GM10248 (cell line): ENCODE data around the gene KIZ.

Source experiments
- CTCF ChIA-PET: fragments of 300-600 bp; sonication (Branson Sonifier 250); formaldehyde crosslinking; extraction: SDS; loops from one replicate; lab custom pipeline; 2021; ENCODE audit warnings: antibody characterized with exemption; lab: Yijun Ruan, JAX
- POLR2A ChIA-PET: fragments of 350-650 bp; sonication (Branson Sonifier 250); formaldehyde crosslinking; extraction: SDS; loops from one replicate; lab custom pipeline; 2020; ENCODE audit warnings: antibody characterized with exemption; lab: Yijun Ruan, JAX
- DNase-seq: peaks from one replicate; pipeline ENCODE4 v3.0.0; 2012; ENCODE audit errors: extremely low spot score
- CTCF ChIP-seq: IDR thresholded peaks from 2 replicates; pipeline ENCODE4 v1.5.1; 2012; ENCODE audit warnings: mild to moderate bottlenecking, low read depth; ENCODE audit errors: extremely low read depth, missing control alignments, control extremely low read depth

KIZ gene

GRCh38 chr20:21101453-21101931 is 24.4 kb upstream of the KIZ start:
- DNase-seq, result peak; percentile 40
- POLR2A ChIA-PET, result interaction anchor here (0.7 kb wide), 1 partner anchor 314 kb away, joined by 6 read pairs; no protein-coding TSS in a partner anchor
- no peak for TF ChIP-seq CTCF
- CTCF ChIA-PET, result interaction anchor here (1.2 to 2.1 kb wide), 6 partner anchors 14 to 404 kb away, joined by 3 to 9 read pairs (median 4); partner anchors contain the start of gene KIZ

GRCh38 chr20:21101932-21102575 is 23.8 kb upstream of the KIZ start:
- TF ChIP-seq CTCF, result no peak
- peak; percentile 52 for DNase-seq
- CTCF ChIA-PET, result interaction anchor here (1.2 to 2.1 kb wide), 5 partner anchors 11 to 403 kb away, joined by 3 to 9 read pairs (median 3); partner anchors contain the start of gene KIZ
- POLR2A ChIA-PET, result no interaction called here

- ChIA-PET CTCF (interaction anchor here (1.3 to 2.1 kb wide), 3 partner anchors 11 to 403 kb away, joined by 3 to 9 read pairs (median 8); no protein-coding TSS in a partner anchor), POLR2A (no interaction called here)
- peak; percentile 2 for TF ChIP-seq CTCF
- peak; percentile 55 for DNase-seq
Measured at GRCh38 chr20:21102603-21103311, 23.1 kb upstream of the KIZ start.

GRCh38 chr20:21103582-21104465 is 22.1 kb upstream of the KIZ start:
- POLR2A ChIA-PET, result no interaction called here
- DNase-seq, result peak; percentile 18
- no peak for TF ChIP-seq CTCF
- CTCF ChIA-PET, result interaction anchor here (1.3 kb wide), 1 partner anchor 10 kb away, joined by 3 read pairs; no protein-coding TSS in a partner anchor

- no peak for TF ChIP-seq CTCF
- POLR2A ChIA-PET, result no interaction called here
- DNase-seq, result no peak
- CTCF ChIA-PET, result no interaction called here
Measured at GRCh38 chr20:21104466-21104761, 21.5 kb upstream of the KIZ start.

- ChIA-PET POLR2A (no interaction called here), CTCF (no interaction called here)
- no peak for TF ChIP-seq CTCF
- DNase-seq, result no peak
Measured at GRCh38 chr20:21104921-21105320, 21.0 kb upstream of the KIZ start.
